Mucosa of rectum (tissue), 2 donors: ENCODE data around the gene TRIM9.

Source experiments
- H3K27ac ChIP-seq, 2 donors: one replicate each; pipeline ENCODE4 v1.7.0; 2013; ENCODE audit warnings: inconsistent platforms in 2 of 2, low read depth in 2 of 2, low read length in 2 of 2
- H3K27me3 ChIP-seq, 2 donors: one replicate each; pipeline ENCODE4 v1.7.0; 2013; ENCODE audit warnings: low read length in 2 of 2; ENCODE audit not compliant: control insufficient read depth in 2 of 2, insufficient read depth in 2 of 2
- H3K36me3 ChIP-seq, 2 donors: one replicate each; pipeline ENCODE4 v1.7.0; 2013; ENCODE audit warnings: low read length in 2 of 2; ENCODE audit not compliant: control insufficient read depth in 2 of 2, insufficient read depth in 2 of 2
- H3K4me1 ChIP-seq, 2 donors: one replicate each; pipeline ENCODE4 v1.7.0; 2013; ENCODE audit warnings: low read length in 2 of 2, mild to moderate bottlenecking in 1 of 2; ENCODE audit not compliant: control insufficient read depth in 2 of 2, insufficient read depth in 2 of 2
- H3K4me3 ChIP-seq, 2 donors: one replicate each; pipeline ENCODE4 v1.7.0; 2013; ENCODE audit warnings: low read length in 2 of 2
- H3K9ac ChIP-seq, 2 donors: one replicate each; pipeline ENCODE4 v1.7.0; 2013; ENCODE audit warnings: low read length in 2 of 2, low read depth in 1 of 2, mild to moderate bottlenecking in 1 of 2
- H3K9me3 ChIP-seq, 2 donors: one replicate each; pipeline ENCODE4 v1.7.0; 2013; ENCODE audit warnings: low read length in 2 of 2; ENCODE audit not compliant: control insufficient read depth in 2 of 2
- donor health status: healthy.
- donor health status: Normal muscosa, but diverticular disease.

The TRIM9 gene

DNA sequence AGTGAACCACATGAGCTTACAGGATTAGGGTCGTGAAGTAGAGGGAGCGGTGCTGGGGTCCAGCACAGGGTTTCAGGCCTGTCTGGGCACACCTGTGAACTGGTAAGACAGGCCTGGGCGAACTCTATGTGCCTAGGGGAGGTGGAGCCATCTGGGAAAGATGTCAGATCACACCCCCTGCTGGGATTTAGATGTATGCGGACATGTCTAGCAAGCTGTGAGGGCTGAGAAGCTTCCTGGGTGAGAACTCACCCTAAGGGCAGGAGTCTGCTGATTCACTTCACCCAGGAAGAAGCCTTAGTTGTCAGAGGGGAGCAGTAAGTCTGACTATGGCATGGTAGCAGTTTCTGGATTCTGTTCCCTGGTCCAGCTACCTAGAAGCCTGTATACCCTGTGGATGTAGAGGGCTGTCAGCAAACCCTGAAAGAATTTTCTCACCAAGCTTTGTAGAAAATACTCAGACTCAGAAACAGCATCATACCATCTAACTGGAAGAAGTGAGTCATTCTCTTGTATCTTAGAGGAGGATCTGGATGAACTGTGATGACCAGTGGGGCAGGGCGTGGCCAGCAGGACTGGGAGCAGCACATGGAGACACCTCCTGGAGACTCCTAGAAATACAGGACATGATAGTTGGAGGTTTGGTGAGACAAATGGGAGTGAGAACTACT lies 139.4 kb downstream of the TRIM9 start:
- H3K4me3 ChIP-seq: no peak overlapping the region

DNA sequence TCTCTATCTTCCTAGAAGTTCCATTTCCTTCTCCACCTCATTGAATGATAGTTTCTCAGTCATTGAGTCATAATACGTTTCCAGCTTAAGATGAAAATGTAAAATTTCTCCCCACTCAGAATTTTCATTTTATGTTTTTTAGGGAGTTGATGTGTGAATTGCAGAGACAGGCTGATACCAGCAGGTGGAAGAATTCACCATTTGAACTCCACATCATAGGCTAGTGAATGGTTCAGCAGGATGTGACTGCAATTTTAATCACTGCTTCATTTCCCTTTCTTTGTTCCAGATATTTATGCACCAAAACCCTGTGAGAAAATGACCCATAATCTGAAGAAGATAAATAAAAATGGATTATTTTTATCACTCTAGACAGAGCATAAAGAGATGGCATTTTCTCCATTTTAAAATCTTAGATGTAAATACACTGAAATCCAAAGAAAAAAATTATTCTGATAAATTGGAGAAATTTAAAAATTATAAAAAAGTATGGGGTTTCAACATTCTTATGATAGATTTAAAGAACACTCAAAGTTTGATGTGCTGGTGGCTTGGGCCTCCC lies 140.0 kb downstream of the TRIM9 start:
- Histone ChIP-seq H3K4me3 (no peak overlapping the region), H3K27ac (peak overlapping the region in 1 of 2 donors; percentile 46), H3K27me3 (no peaks in the 10 kb centered on the region), H3K4me1 (peaks cover 0 to 5% of the 10 kb centered on the region in 2 donors), H3K36me3 (no peaks in the 10 kb centered on the region), H3K9ac (no peak overlapping the region), H3K9me3 (no peaks in the 10 kb centered on the region)

More for the DNA sequence above, 139.4 kb downstream of the TRIM9 start:
- Histone ChIP-seq H3K27me3 (no peaks in the 10 kb centered on the region), H3K9ac (no peak overlapping the region), H3K9me3 (no peaks in the 10 kb centered on the region), H3K36me3 (no peaks in the 10 kb centered on the region), H3K27ac (peak overlapping the region in 1 of 2 donors; percentile 46), H3K4me1 (peaks cover 0 to 5% of the 10 kb centered on the region in 2 donors)

DNA sequence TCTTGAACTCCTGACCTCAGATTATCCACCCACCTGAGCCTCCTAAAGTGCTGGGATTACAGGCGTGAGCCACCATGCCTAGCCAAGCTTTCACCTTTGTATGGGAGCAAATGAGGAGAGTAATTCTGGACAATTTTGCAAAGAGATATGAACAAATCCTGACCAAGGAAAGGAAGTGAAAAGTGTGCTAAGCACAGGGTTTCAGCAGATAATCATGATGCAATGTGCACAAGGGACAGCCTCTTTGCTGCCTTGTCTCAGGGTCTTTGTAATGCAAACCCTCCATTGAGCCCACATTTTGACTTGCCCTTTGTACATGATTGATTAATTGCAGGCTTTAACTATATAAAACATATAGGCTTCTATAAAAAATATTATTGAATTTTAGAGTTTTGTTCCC lies 141.4 kb downstream of the TRIM9 start:
- Histone ChIP-seq H3K4me3 (no peak overlapping the region), H3K9me3 (no peaks in the 10 kb centered on the region), H3K27ac (no peak overlapping the region), H3K9ac (no peak overlapping the region), H3K4me1 (peaks cover 0 to 5% of the 10 kb centered on the region in 2 donors), H3K27me3 (no peaks in the 10 kb centered on the region), H3K36me3 (no peaks in the 10 kb centered on the region)

- Histone ChIP-seq H3K27ac (no peak overlapping the region), H3K36me3 (no peaks in the 10 kb centered on the region), H3K4me1 (peaks cover 0 to 5% of the 10 kb centered on the region in 2 donors), H3K9ac (no peak overlapping the region), H3K27me3 (no peaks in the 10 kb centered on the region), H3K4me3 (no peak overlapping the region), H3K9me3 (no peaks in the 10 kb centered on the region)
Measured at GRCh38 chr14:50951032-50951431, 143.9 kb downstream of the TRIM9 start.

- no peak overlapping the region for H3K4me3 ChIP-seq
- peaks cover 5 to 6% of the 10 kb centered on the region in 2 donors for H3K4me1 ChIP-seq
- H3K9me3 ChIP-seq: no peaks in the 10 kb centered on the region
- H3K27me3 ChIP-seq: no peaks in the 10 kb centered on the region
- H3K36me3 ChIP-seq: no peaks in the 10 kb centered on the region
- H3K27ac ChIP-seq: no peak overlapping the region
- no peak overlapping the region for H3K9ac ChIP-seq
Measured at GRCh38 chr14:50948205-50948604, 146.7 kb downstream of the TRIM9 start.

DNA sequence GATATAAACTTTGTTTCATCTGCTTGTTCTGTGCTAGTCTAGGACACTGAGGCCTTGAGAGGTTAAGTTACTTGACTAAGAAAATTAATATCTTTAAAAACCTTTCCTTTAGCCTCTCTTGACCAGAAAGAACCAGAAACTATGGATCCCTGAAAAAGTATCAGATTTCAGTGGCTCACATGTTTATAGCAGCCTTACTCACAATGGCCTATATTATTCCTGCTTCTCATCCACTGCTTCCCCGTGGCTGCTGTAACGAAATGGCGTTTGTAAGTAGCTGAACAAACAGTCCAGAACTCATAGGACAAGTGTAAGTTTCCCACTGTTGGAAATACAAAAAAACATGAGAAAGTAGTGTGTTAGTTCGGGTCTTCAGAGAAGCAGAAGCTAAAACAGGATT lies 147.5 kb downstream of the TRIM9 start:
- Histone ChIP-seq H3K9me3 (no peaks in the 10 kb centered on the region), H3K9ac (no peak overlapping the region), H3K4me1 (peaks cover 7% of the 10 kb centered on the region in 2 donors), H3K4me3 (no peak overlapping the region), H3K27me3 (no peaks in the 10 kb centered on the region), H3K27ac (no peak overlapping the region), H3K36me3 (no peaks in the 10 kb centered on the region)

GRCh38 chr14:50946234-50946935 lies 148.5 kb downstream of the TRIM9 start:
- Histone ChIP-seq H3K36me3 (no peaks in the 10 kb centered on the region), H3K27me3 (no peaks in the 10 kb centered on the region), H3K4me3 (no peak overlapping the region), H3K4me1 (peaks cover 7% of the 10 kb centered on the region in 2 donors), H3K27ac (no peak overlapping the region), H3K9me3 (no peaks in the 10 kb centered on the region), H3K9ac (no peak overlapping the region)

DNA sequence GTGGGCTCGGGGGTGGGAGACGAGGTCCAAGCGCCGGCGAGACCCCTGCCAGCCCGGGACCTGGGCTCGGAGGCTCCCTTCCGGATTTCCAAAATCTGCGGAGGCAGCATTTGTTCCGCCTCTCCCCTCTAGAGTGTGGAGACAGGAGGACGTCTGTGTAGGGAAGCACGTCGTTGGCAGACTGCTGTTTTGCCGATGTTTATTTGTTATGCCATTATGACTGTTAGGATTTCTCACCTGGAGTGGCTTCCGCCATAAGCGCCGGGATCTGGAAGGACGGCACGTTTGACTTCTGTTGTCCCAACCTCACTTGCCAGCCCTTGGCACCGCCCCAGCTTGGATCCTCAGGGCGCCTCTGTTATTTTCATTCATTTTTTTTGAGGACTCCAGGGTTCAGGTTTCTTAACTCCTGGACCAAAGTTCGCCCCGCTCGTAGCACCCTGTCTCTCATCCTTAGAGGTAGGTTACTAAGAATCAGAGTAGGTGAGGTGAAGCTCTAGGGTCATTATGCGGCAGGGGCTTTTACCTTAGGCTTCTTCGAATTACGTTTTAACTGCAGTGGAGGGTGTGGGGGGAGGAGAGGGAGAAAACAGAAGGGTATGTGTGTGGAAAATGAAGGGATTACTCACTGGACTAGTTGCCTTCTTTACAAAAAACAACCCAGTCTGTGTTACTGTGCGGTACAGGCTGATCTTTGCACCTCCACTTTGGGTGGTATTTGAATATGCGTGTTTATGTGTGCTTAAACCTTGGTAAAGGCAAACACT lies 150.1 kb downstream of the TRIM9 start:
- H3K9me3 ChIP-seq: no peaks in the 10 kb centered on the region
- H3K4me1 ChIP-seq: peaks cover 7% of the 10 kb centered on the region in 2 donors
- H3K27me3 ChIP-seq: no peaks in the 10 kb centered on the region
- H3K27ac ChIP-seq: peak overlapping the region; percentile 73 to 82
- H3K36me3 ChIP-seq: no peaks in the 10 kb centered on the region
- peak overlapping the region in 1 of 2 donors; percentile 83 for H3K9ac ChIP-seq
- peak overlapping the region; percentile 83 to 89 for H3K4me3 ChIP-seq

DNA sequence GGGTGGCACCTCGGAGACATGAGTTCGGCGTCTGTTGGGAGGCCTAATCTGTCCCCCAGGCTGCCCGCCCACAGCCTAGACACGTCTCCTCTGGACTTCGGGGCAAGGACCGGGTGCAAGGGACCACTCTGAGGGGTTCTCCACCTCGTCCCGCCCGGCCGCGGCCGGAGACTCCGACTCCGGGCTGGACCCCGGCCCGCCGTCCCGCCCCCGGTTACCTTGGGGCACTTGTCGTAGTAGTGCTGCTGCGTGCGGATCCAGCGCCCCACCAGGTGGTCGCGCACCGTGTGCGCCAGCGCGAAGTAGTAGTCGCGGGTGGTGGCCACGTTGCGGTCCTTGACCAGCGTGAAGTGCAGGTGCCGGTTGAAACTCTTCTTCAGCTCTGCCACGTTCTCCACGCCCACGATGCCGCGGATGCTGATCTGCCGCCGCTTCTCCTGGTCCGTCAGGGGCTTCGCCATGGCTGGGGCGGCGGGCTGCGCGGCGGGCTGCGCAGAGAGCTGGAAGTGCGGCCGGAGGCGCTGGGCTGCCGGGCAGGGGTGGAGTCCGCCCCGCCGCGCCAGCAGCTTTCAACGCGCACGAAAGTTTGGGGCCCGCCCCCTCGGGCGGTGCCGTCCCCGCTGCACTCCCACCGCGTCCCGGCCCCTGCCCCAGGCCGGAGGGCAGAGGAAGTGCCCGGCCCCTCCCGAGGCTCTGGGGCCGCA lies 150.8 kb downstream of the TRIM9 start, which contains the start of gene PYGL:
Gene PYGL, minus strand, starts transcription at position 541 of the 704 bp plus-strand sequence. Its CDS starts 80 bp downstream, at position 461.
- Histone ChIP-seq H3K9ac (peak within 1 kb of the TSS; percentile 82 to 83), H3K4me3 (peak within 1 kb of the TSS; percentile 83 to 89), H3K27ac (peak within 1 kb of the TSS; percentile 73 to 82), H3K27me3 (no peaks in the 10 kb centered on the region), H3K9me3 (no peaks in the 10 kb centered on the region), H3K36me3 (no peaks in the 10 kb centered on the region), H3K4me1 (peaks cover 7% of the 10 kb centered on the region in 2 donors)
